ENCODE results near the gene SLC2A9. TPM values are rescaled to one million over a fixed set of nuclear protein-coding genes. Genes with fewer than 3 reads are reported as not detected.

Gene SLC2A9
- polyA plus RNA-seq, 1 donor from 2014 or later = not detected

DNA sequence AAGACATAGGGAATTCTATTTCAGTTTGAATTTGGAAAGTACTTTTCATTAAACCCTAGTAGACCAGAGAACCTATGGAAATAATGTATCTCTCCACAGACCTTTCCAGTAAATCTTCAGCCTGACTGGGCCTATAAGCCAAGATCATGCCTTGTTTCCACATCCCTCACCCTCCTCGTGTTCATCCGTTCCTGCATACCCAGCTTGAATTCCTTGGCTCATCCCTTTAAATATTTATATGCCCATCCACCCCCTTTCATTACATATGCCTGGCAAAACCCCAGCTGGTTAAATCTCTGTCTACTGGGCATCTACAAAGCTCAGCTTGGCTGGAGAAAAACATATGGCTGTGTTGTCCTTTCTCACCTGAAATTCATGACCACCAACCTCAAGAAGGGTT is 32.4 kb downstream of the SLC2A9 start:
- H3K27ac ChIP-seq (ENCODE audit: low read length) = no peak overlapping the region
- H3K27me3 ChIP-seq (ENCODE audit: insufficient read depth, low read depth, low read length) = no peaks in the 10 kb centered on the region
- no peaks in the 10 kb centered on the region for H3K9me2 ChIP-seq (ENCODE audit: insufficient read depth, low read length)
- TF ChIP-seq, protein P1, sequence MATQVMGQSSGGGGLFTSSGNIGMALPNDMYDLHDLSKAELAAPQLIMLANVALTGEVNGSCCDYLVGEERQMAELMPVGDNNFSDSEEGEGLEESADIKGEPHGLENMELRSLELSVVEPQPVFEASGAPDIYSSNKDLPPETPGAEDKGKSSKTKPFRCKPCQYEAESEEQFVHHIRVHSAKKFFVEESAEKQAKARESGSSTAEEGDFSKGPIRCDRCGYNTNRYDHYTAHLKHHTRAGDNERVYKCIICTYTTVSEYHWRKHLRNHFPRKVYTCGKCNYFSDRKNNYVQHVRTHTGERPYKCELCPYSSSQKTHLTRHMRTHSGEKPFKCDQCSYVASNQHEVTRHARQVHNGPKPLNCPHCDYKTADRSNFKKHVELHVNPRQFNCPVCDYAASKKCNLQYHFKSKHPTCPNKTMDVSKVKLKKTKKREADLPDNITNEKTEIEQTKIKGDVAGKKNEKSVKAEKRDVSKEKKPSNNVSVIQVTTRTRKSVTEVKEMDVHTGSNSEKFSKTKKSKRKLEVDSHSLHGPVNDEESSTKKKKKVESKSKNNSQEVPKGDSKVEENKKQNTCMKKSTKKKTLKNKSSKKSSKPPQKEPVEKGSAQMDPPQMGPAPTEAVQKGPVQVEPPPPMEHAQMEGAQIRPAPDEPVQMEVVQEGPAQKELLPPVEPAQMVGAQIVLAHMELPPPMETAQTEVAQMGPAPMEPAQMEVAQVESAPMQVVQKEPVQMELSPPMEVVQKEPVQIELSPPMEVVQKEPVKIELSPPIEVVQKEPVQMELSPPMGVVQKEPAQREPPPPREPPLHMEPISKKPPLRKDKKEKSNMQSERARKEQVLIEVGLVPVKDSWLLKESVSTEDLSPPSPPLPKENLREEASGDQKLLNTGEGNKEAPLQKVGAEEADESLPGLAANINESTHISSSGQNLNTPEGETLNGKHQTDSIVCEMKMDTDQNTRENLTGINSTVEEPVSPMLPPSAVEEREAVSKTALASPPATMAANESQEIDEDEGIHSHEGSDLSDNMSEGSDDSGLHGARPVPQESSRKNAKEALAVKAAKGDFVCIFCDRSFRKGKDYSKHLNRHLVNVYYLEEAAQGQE (IDR thresholded peaks at IDR 0.05; ENCODE audit: borderline replicate concordance) = no peak
- TF ChIP-seq EZH2 (IDR thresholded peaks at IDR 0.05; ENCODE audit: borderline replicate concordance, insufficient read depth, low read length, poor library complexity, severe bottlenecking) (no peak), TAF1 (IDR thresholded peaks at IDR 0.05; ENCODE audit: low read depth) (no peak), MXI1 (conservative IDR thresholded peaks at IDR 0.05; ENCODE audit: poor library complexity, severe bottlenecking) (no peak), EP300 (conservative IDR thresholded peaks at IDR 0.05; ENCODE audit: poor library complexity, severe bottlenecking) (no peak), POLR2AphosphoS5 (IDR thresholded peaks at IDR 0.05) (no peak)
- TF ChIP-seq, protein P2, sequence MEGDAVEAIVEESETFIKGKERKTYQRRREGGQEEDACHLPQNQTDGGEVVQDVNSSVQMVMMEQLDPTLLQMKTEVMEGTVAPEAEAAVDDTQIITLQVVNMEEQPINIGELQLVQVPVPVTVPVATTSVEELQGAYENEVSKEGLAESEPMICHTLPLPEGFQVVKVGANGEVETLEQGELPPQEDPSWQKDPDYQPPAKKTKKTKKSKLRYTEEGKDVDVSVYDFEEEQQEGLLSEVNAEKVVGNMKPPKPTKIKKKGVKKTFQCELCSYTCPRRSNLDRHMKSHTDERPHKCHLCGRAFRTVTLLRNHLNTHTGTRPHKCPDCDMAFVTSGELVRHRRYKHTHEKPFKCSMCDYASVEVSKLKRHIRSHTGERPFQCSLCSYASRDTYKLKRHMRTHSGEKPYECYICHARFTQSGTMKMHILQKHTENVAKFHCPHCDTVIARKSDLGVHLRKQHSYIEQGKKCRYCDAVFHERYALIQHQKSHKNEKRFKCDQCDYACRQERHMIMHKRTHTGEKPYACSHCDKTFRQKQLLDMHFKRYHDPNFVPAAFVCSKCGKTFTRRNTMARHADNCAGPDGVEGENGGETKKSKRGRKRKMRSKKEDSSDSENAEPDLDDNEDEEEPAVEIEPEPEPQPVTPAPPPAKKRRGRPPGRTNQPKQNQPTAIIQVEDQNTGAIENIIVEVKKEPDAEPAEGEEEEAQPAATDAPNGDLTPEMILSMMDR (IDR thresholded peaks at IDR 0.05; ENCODE audit: poor library complexity, severe bottlenecking) = no peak
- no peaks in the 10 kb centered on the region for H3F3A ChIP-seq (ENCODE audit: insufficient read depth, low read length, poor library complexity, severe bottlenecking)
- no peak overlapping the region for H3K4me3 ChIP-seq (ENCODE audit: low read length)
- H4K20me1 ChIP-seq (ENCODE audit: insufficient read depth) = no peaks in the 10 kb centered on the region
- H2AFZ ChIP-seq (ENCODE audit: low read depth, low read length) = no peak overlapping the region
- peaks cover 3% of the 10 kb centered on the region for H3K9me3 ChIP-seq (ENCODE audit: low read length)
- H3K9ac ChIP-seq (ENCODE audit: low read length) = no peak overlapping the region
- no peaks in the 10 kb centered on the region for H3K79me2 ChIP-seq (replicated peaks; ENCODE audit: insufficient read depth, low read length)
- no peak overlapping the region for H3K4me2 ChIP-seq (ENCODE audit: low read length)
- H3K36me3 ChIP-seq (ENCODE audit: insufficient read depth, low read length) = no peaks in the 10 kb centered on the region

DNA sequence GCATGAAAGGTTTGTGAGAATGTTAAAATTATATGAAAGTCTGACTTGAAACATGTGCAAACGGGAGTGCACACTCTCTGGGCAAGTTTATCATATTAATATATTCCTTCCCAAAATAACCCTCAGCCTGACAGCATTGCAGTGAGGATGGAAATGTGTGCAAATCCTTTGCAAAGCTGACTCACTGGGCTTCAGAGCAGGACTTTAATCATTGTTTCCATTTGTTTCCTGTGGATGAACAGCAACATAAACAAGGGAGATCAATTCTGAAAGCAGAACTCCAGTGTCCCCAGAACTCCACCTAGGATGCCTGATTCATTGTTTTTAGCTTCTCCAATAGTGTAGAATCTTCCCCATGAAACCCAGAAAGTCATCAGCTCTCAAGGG is 32.9 kb downstream of the SLC2A9 start:
- no peak overlapping the region for H3K4me2 ChIP-seq (ENCODE audit: low read length)
- no peak for TF ChIP-seq SMC3 (conservative IDR thresholded peaks at IDR 0.05; ENCODE audit: poor library complexity)
- TF ChIP-seq EP300 (conservative IDR thresholded peaks at IDR 0.05; ENCODE audit: poor library complexity, severe bottlenecking) = no peak
- no peak for TF ChIP-seq TAF1 (IDR thresholded peaks at IDR 0.05; ENCODE audit: low read depth)
- no peak overlapping the region for H2AFZ ChIP-seq (ENCODE audit: low read depth, low read length)
- H3K9me3 ChIP-seq (ENCODE audit: low read length) = peaks cover 3% of the 10 kb centered on the region
- no peaks in the 10 kb centered on the region for H3K79me2 ChIP-seq (replicated peaks; ENCODE audit: insufficient read depth, low read length)
- no peaks in the 10 kb centered on the region for H3K9me2 ChIP-seq (ENCODE audit: insufficient read depth, low read length)
- H3K27ac ChIP-seq (ENCODE audit: low read length) = no peak overlapping the region
- H4K20me1 ChIP-seq (ENCODE audit: insufficient read depth) = no peaks in the 10 kb centered on the region
- no peak overlapping the region for H3K9ac ChIP-seq (ENCODE audit: low read length)
- no peaks in the 10 kb centered on the region for H3F3A ChIP-seq (ENCODE audit: insufficient read depth, low read length, poor library complexity, severe bottlenecking)
- no peaks in the 10 kb centered on the region for H3K27me3 ChIP-seq (ENCODE audit: insufficient read depth, low read depth, low read length)
- H3K4me3 ChIP-seq (ENCODE audit: low read length) = no peak overlapping the region
- H3K36me3 ChIP-seq (ENCODE audit: insufficient read depth, low read length) = no peaks in the 10 kb centered on the region

- H4K20me1 ChIP-seq (ENCODE audit: insufficient read depth) = no peaks in the 10 kb centered on the region
- TF ChIP-seq EP300 (conservative IDR thresholded peaks at IDR 0.05; ENCODE audit: poor library complexity, severe bottlenecking) = no peak
- no peak for TF ChIP-seq EZH2 (IDR thresholded peaks at IDR 0.05; ENCODE audit: borderline replicate concordance, insufficient read depth, low read length, poor library complexity, severe bottlenecking)
- TF ChIP-seq POLR2AphosphoS5 (IDR thresholded peaks at IDR 0.05) = no peak
- no peak for TF ChIP-seq TAF1 (IDR thresholded peaks at IDR 0.05; ENCODE audit: low read depth)
- TF ChIP-seq MXI1 (conservative IDR thresholded peaks at IDR 0.05; ENCODE audit: poor library complexity, severe bottlenecking) = no peak
- TF ChIP-seq SMC3 (conservative IDR thresholded peaks at IDR 0.05; ENCODE audit: poor library complexity) = no peak
- TF ChIP-seq, protein P2 (IDR thresholded peaks at IDR 0.05; ENCODE audit: poor library complexity, severe bottlenecking) = no peak
- no peak overlapping the region for H3K4me2 ChIP-seq (ENCODE audit: low read length)
- H3K27me3 ChIP-seq (ENCODE audit: insufficient read depth, low read depth, low read length) = no peaks in the 10 kb centered on the region
- no peaks in the 10 kb centered on the region for H3K79me2 ChIP-seq (replicated peaks; ENCODE audit: insufficient read depth, low read length)
- H3K9me2 ChIP-seq (ENCODE audit: insufficient read depth, low read length) = no peaks in the 10 kb centered on the region
- no peaks in the 10 kb centered on the region for H3K36me3 ChIP-seq (ENCODE audit: insufficient read depth, low read length)
- H3K4me3 ChIP-seq (ENCODE audit: low read length) = no peak overlapping the region
- no peak overlapping the region for H3K9ac ChIP-seq (ENCODE audit: low read length)
- H3K27ac ChIP-seq (ENCODE audit: low read length) = no peak overlapping the region
- no peaks in the 10 kb centered on the region for H3F3A ChIP-seq (ENCODE audit: insufficient read depth, low read length, poor library complexity, severe bottlenecking)
- H2AFZ ChIP-seq (ENCODE audit: low read depth, low read length) = no peak overlapping the region
- peaks cover 3% of the 10 kb centered on the region for H3K9me3 ChIP-seq (ENCODE audit: low read length)
These were observed 33.4 kb downstream of the SLC2A9 start for GRCh38 chr4:9987749-9988362.
